Spleen (tissue), 7 donors: ENCODE results near the gene NENF.
A peak's percentile ranks its signal among the peaks of the same experiment; 100 is the strongest.

Experiments used
- CTCF ChIP-seq, 11 experiments: fragments of 200-600 bp in 7 of 11; fragments of 450-650 bp in 4 of 11; sonication (generic) in 4 of 11; IDR thresholded peaks in 8 of 11; conservative IDR thresholded peaks in 3 of 11; 1 replicate in 7 of 11; 2 replicates in 4 of 11; pipeline versions ENCODE4 v1.4.0 to v1.8.0; 2016 to 2021; ENCODE audit warnings: antibody characterized with exemption in 11 of 11, inconsistent platforms in 4 of 11, mild to moderate bottlenecking in 1 of 11
- POLR2A ChIP-seq, 3 donors: fragments of 450-650 bp; IDR thresholded peaks; one replicate each; pipeline ENCODE4 v1.5.1; 2017; ENCODE audit warnings: antibody characterized with exemption in 3 of 3, mild to moderate bottlenecking in 1 of 3
- POLR2AphosphoS5 ChIP-seq, 3 donors: sonication (generic); formaldehyde crosslinking; IDR thresholded peaks; one replicate each; pipeline ENCODE4 v1.5.1; 2017; ENCODE audit warnings: antibody characterized with exemption in 3 of 3
- donor health status: DM: no; HTN: no; CAD: no; lungs with moderate emphysema.
- donor health status: DM: no; HTN: no; CAD: no.
- donor health status: DM: no; HTN: no; CAD: no.

DNA sequence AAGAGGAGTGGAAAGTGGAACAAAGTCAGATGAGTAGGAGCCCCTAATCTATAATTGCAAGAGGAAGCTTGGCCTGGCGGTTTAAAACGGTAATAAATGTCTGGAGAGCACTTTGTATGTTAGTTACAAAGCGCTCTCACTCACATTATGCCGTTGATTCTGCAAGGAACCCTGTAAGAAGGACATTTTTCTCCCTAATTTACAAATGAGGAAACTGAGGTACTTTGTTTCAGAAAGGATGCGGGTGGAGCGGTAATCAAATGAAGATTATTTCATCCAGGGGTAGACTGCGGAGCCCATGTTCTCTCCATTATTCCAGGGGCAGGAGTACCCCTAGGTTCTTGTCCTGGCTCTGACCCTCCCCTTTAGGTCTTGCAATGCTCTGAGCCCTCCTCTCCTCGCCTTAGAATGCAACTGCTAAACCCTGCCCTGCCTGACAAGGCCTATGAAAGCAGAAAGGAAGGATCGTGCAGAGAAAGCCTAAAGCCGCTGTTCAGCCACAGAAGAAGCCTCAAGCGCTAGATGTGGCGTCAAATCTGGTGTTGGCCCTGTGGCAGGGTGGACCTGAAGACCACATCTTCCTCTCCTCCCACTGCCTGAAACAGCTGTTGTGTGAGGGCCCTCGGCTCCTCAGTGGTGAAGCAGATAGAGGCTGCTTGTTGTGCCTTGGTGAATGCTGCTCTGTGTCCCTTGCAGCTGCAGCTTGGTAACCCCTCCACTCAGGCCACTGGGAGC, 17.4 kb upstream of the NENF start:
- TF ChIP-seq CTCF (IDR thresholded peaks at IDR 0.05 in 8 of 11, conservative IDR thresholded peaks at IDR 0.05 in 3 of 11) (peak in 4 of 11 experiments; percentile 4 to 36 (median 17)), POLR2AphosphoS5 (IDR thresholded peaks at IDR 0.05) (no peak), POLR2A (IDR thresholded peaks at IDR 0.05) (no peak)
